DND-41 (cell line): ENCODE results near the gene IFNA21.

Source experiments
- ATAC-seq: fragments of 200-7000 bp; cut with Tn5 transposase; 3 replicates; pipeline ENCODE4 v1.9.1; 2021; ENCODE audit warnings: low read depth; ENCODE audit not compliant: insufficient read depth
- DNase-seq: peaks from one replicate; pipeline ENCODE4 v3.0.0-alpha.2; 2020
- H2AFZ ChIP-seq: 2 replicates; pipeline ENCODE4 v1.6.0; 2012; ENCODE audit warnings: low read depth, low read length
- H3K27ac ChIP-seq: 2 replicates; pipeline ENCODE4 v1.5.1; 2012; ENCODE audit warnings: low read length, inconsistent platforms
- H3K27me3 ChIP-seq: fragments of 200-600 bp; sonication (generic); 2 replicates; pipeline ENCODE4 v1.6.0; 2012; ENCODE audit warnings: low read length, mild to moderate bottlenecking, inconsistent platforms; ENCODE audit not compliant: insufficient read depth, poor library complexity
- H3K36me3 ChIP-seq: 2 replicates; pipeline ENCODE4 v1.5.1; 2012; ENCODE audit warnings: low read length, inconsistent platforms; ENCODE audit not compliant: insufficient read depth
- H3K4me1 ChIP-seq: 2 replicates; pipeline ENCODE4 v1.5.1; 2012; ENCODE audit warnings: mild to moderate bottlenecking, low read length; ENCODE audit not compliant: insufficient read depth
- H3K4me2 ChIP-seq: 2 replicates; pipeline ENCODE4 v1.6.0; 2012; ENCODE audit warnings: mild to moderate bottlenecking, moderate library complexity, low read length, inconsistent platforms; ENCODE audit not compliant: insufficient read depth
- H3K4me3 ChIP-seq, 2 experiments: fragments of 200-600 bp in 1 of 2; shearing (Covaris generic) in 1 of 2; 2 replicates each; pipeline ENCODE4 v1.5.1; 2012 to 2016; ENCODE audit warnings: inconsistent platforms in 2 of 2, low read length in 2 of 2, mild to moderate bottlenecking in 2 of 2, low read depth in 1 of 2, moderate library complexity in 1 of 2
- H3K79me2 ChIP-seq: 2 replicates; pipeline ENCODE4 v1.6.0; 2012; ENCODE audit warnings: low read length, inconsistent platforms; ENCODE audit not compliant: insufficient read depth
- H3K9ac ChIP-seq: 2 replicates; pipeline ENCODE4 v1.6.0; 2012; ENCODE audit warnings: low read depth, mild to moderate bottlenecking, inconsistent platforms, low read length, moderate library complexity
- H3K9me3 ChIP-seq: 2 replicates; pipeline ENCODE4 v1.5.1; 2012; ENCODE audit warnings: low read length, moderate library complexity, mild to moderate bottlenecking, inconsistent platforms; ENCODE audit not compliant: insufficient read depth, severe bottlenecking
- H4K20me1 ChIP-seq: 2 replicates; pipeline ENCODE4 v1.6.0; 2012; ENCODE audit warnings: low read length; ENCODE audit not compliant: insufficient read depth
- EZH2 ChIP-seq: IDR thresholded peaks from 3 replicates; pipeline ENCODE4 v1.6.1; 2012; ENCODE audit warnings: borderline replicate concordance, low read depth, mild to moderate bottlenecking, moderate library complexity, low read length, inconsistent platforms; ENCODE audit not compliant: severe bottlenecking
- TF ChIP-seq, protein P1 (sequence below): IDR thresholded peaks from 2 replicates; pipeline ENCODE4 v1.5.1; 2012; ENCODE audit warnings: borderline replicate concordance, low read length, moderate library complexity, mild to moderate bottlenecking; ENCODE audit not compliant: poor library complexity, severe bottlenecking; ENCODE audit errors: extremely low read depth

The IFNA21 gene

GRCh38 chr9:21154018-21154608 is 12.3 kb downstream of the IFNA21 start:
- H4K20me1 ChIP-seq = no peaks in the 10 kb centered on the region
- H3K79me2 ChIP-seq = no peaks in the 10 kb centered on the region
- 0 out of 2 replicates have a peak overlapping the region, but pooled peaks have one; percentile 37 for H3K27ac ChIP-seq
- H3K9ac ChIP-seq = no peak overlapping the region
- H3K9me3 ChIP-seq = no peaks in the 10 kb centered on the region
- H3K4me2 ChIP-seq = peak overlapping the region; percentile 33; the same call in 1 of the 2 replicates
- H3K36me3 ChIP-seq = no peaks in the 10 kb centered on the region
- H2AFZ ChIP-seq = peak overlapping the region; percentile 62
- DNase-seq = peak; percentile 33
- peak; percentile 92 for ATAC-seq
- H3K4me3 ChIP-seq = no peak overlapping the region
- no peak for TF ChIP-seq EZH2
- TF ChIP-seq, protein P1, sequence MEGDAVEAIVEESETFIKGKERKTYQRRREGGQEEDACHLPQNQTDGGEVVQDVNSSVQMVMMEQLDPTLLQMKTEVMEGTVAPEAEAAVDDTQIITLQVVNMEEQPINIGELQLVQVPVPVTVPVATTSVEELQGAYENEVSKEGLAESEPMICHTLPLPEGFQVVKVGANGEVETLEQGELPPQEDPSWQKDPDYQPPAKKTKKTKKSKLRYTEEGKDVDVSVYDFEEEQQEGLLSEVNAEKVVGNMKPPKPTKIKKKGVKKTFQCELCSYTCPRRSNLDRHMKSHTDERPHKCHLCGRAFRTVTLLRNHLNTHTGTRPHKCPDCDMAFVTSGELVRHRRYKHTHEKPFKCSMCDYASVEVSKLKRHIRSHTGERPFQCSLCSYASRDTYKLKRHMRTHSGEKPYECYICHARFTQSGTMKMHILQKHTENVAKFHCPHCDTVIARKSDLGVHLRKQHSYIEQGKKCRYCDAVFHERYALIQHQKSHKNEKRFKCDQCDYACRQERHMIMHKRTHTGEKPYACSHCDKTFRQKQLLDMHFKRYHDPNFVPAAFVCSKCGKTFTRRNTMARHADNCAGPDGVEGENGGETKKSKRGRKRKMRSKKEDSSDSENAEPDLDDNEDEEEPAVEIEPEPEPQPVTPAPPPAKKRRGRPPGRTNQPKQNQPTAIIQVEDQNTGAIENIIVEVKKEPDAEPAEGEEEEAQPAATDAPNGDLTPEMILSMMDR = peak; percentile 68
- peaks cover 5% of the 10 kb centered on the region for H3K4me1 ChIP-seq
- no peaks in the 10 kb centered on the region for H3K27me3 ChIP-seq

GRCh38 chr9:21153336-21154017 is 13.0 kb downstream of the IFNA21 start:
- peaks cover 2% of the 10 kb centered on the region for H3K9me3 ChIP-seq
- TF ChIP-seq, protein P1 = no peak
- TF ChIP-seq EZH2 = no peak
- no peak overlapping the region for H3K4me3 ChIP-seq
- H3K36me3 ChIP-seq = no peaks in the 10 kb centered on the region
- peaks cover 5% of the 10 kb centered on the region for H3K4me1 ChIP-seq
- H3K79me2 ChIP-seq = no peaks in the 10 kb centered on the region
- no peaks in the 10 kb centered on the region for H3K27me3 ChIP-seq
- H3K27ac ChIP-seq = no peak overlapping the region
- DNase-seq (no peak), ATAC-seq (peak; percentile 39)
- no peaks in the 10 kb centered on the region for H4K20me1 ChIP-seq
- peak overlapping the region; percentile 48; the same call in 1 of the 2 replicates for H2AFZ ChIP-seq
- H3K9ac ChIP-seq = no peak overlapping the region
- H3K4me2 ChIP-seq = no peak overlapping the region

DNA sequence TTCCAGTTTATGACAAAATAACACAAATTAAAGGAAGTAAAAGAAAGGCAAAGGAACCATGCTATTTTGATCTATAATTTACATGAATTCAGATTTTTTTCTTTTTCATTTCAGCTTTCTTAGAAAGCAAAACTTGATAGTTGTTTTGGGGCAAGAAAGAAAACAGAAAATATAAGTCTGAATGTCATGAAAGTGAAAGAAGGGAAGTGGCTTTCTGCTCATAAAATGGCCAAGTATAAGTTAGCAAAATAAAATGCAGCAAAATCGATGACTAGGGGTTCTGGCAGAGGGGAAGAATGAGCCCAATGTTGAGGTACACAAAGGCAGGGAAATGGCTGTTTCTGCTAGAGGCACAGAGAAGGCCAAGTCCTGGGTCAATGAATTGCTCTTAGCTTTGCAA is 21.9 kb downstream of the IFNA21 start:
- Histone ChIP-seq H3K27ac (no peak overlapping the region; the same call in 1 of the 2 replicates), H3K4me3 (no peak overlapping the region), H3K9me3 (peaks cover 10% of the 10 kb centered on the region), H4K20me1 (no peaks in the 10 kb centered on the region), H2AFZ (peak overlapping the region; percentile 47; the same call in 1 of the 2 replicates), H3K79me2 (no peaks in the 10 kb centered on the region), H3K4me2 (no peak overlapping the region), H3K27me3 (no peaks in the 10 kb centered on the region), H3K4me1 (peaks cover 8% of the 10 kb centered on the region), H3K36me3 (no peaks in the 10 kb centered on the region), H3K9ac (no peak overlapping the region)
- DNase-seq (no peak), ATAC-seq (no peak; the same call in 2 of the 3 replicates)
- TF ChIP-seq EZH2 = no peak
- TF ChIP-seq, protein P1 = no peak
